Measurements from ENCODE around the gene SLC3A2.
"Not testable (repeated sequence)": the region's sequence is repeated elsewhere in the genome, so short reads cannot be mapped to it uniquely, and the experiment has no call there.

Gene SLC3A2

GRCh38 chr11:62852523-62853188, 28.0 kb upstream of the SLC3A2 start:
- no peak for DNase-seq

GRCh38 chr11:62853279-62853965, 27.3 kb upstream of the SLC3A2 start:
- DNase-seq = peak; percentile 64

- no peak for DNase-seq
Observed at GRCh38 chr11:62854013-62854824, 26.5 kb upstream of the SLC3A2 start.

GRCh38 chr11:62854825-62855570, 25.7 kb upstream of the SLC3A2 start:
- DNase-seq = peak; percentile 21

GRCh38 chr11:62855571-62856332, 24.9 kb upstream of the SLC3A2 start:
- peak; percentile 98 for DNase-seq

GRCh38 chr11:62856333-62856895, 24.3 kb upstream of the SLC3A2 start:
- DNase-seq = peak; percentile 19

GRCh38 chr11:62857541-62857982, 23.1 kb upstream of the SLC3A2 start:
- no peak for DNase-seq

GRCh38 chr11:62858201-62858600, 22.5 kb upstream of the SLC3A2 start:
- no peak for DNase-seq

- not testable (repeated sequence) for DNase-seq
Observed at GRCh38 chr11:62859281-62859703, 21.4 kb upstream of the SLC3A2 start.

GRCh38 chr11:62860835-62861563, 19.7 kb upstream of the SLC3A2 start:
- DNase-seq = no peak

GRCh38 chr11:62861564-62862192, 19.0 kb upstream of the SLC3A2 start:
- not testable (repeated sequence) for DNase-seq

- no peak for DNase-seq
Observed at GRCh38 chr11:62863687-62864335, 16.9 kb upstream of the SLC3A2 start.

- no peak for DNase-seq
Observed at GRCh38 chr11:62865635-62866034, 15.1 kb upstream of the SLC3A2 start.

- no peak for DNase-seq
Observed at GRCh38 chr11:62874851-62875250, 5.8 kb upstream of the SLC3A2 start.

- DNase-seq = no peak
Observed at GRCh38 chr11:62875698-62876478, 4.8 kb upstream of the SLC3A2 start.

- DNase-seq = no peak
Observed at GRCh38 chr11:62876712-62877111, 4.0 kb upstream of the SLC3A2 start.

GRCh38 chr11:62879235-62879978, 1.3 kb upstream of the SLC3A2 start:
- no peak for DNase-seq

- DNase-seq = no peak
Observed at GRCh38 chr11:62880231-62880802, 379 bp upstream of the SLC3A2 start.
